ENCODE data around the gene REPIN1. TPM values are rescaled to one million over a fixed set of nuclear protein-coding genes. Genes with fewer than 3 reads are reported as not detected.

The REPIN1 gene
- polyA plus RNA-seq, 1 of the 3 experiments (the other 2 are of a cell fraction), result 91.6 TPM

DNA sequence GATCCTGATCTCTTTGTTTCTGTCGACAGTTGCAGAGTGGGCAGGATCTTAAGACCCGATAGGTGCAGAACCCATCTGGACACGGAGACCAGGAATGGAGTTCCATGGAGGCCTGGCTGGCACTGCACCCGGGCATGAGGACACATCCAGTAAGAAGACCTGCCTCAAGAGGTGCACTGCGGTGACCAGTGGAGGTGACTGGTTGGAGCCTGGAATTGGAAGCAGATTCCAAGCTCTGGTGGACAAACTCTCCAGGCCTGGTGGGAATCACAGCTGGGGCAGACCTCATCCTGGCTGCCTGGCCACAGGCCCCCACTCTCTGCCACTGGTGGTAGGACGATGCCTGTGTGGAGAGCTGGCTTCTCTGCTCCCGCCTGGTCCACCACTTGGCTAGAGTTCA, 41.5 kb downstream of the REPIN1 start:
- Histone ChIP-seq H3K4me1 (ENCODE audit: control insufficient read depth in 1 of 2, insufficient read depth in 2 of 2, low read depth in 1 of 2, low read length in 1 of 2) (peaks cover 0 to 8% of the 10 kb centered on the region in 2 experiments; a peak in 1 of 4 replicates), H2AFZ (ENCODE audit: low read depth) (no peak overlapping the region), H3K36me3 (replicated peaks in 1 of 2; ENCODE audit: control insufficient read depth in 1 of 2, insufficient read depth in 2 of 2, low read length in 1 of 2) (peaks cover 0 to 6% of the 10 kb centered on the region in 2 experiments), H3K4me2 (no peak overlapping the region), H3K27me3 (ENCODE audit: insufficient read depth) (no peaks in the 10 kb centered on the region), H3K27ac (ENCODE audit: low read depth in 2 of 2, low read length in 1 of 2) (no peak overlapping the region), H3K9ac (no peak overlapping the region), H4K20me1 (ENCODE audit: insufficient read depth) (no peaks in the 10 kb centered on the region), H3K9me2 (no peaks in the 10 kb centered on the region), H3K79me2 (ENCODE audit: insufficient read depth) (no peaks in the 10 kb centered on the region), H3F3A (replicated peaks; ENCODE audit: insufficient read depth) (no peaks in the 10 kb centered on the region), H3K9me3 (no peaks in the 10 kb centered on the region), H3K4me3 (ENCODE audit: low read depth in 2 of 2, low read length in 1 of 2) (no peak overlapping the region)
- 87% methylated on average over 6 of the region's 7 CpGs for WGBS (ENCODE audit: low lambda C conversion rate)
- POLR2A ChIA-PET, result interaction anchor here (0.9 to 1.5 kb wide), 2 partner anchors 18 to 87 kb away, joined by 3 read pairs; partner anchors contain the start of genes ACTR3C and LRRC61
- CTCF ChIA-PET, result interaction anchor here (1.1 to 2.8 kb wide), 3 partner anchors 9 to 42 kb away, joined by 3 to 19 read pairs (median 6); no protein-coding TSS in a partner anchor
- TF ChIP-seq EP300 (IDR thresholded peaks at IDR 0.05; ENCODE audit: borderline replicate concordance in 1 of 2, low read depth in 1 of 2, low read length in 1 of 2), result no peak
- no peak for TF ChIP-seq GATA2 (CRISPR knock-in tag; IDR thresholded peaks at IDR 0.05)
- TF ChIP-seq, protein P1, sequence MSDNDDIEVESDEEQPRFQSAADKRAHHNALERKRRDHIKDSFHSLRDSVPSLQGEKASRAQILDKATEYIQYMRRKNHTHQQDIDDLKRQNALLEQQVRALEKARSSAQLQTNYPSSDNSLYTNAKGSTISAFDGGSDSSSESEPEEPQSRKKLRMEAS (IDR thresholded peaks at IDR 0.05; ENCODE audit: low read depth), result no peak
- TF ChIP-seq SIN3A (IDR thresholded peaks at IDR 0.05; ENCODE audit: borderline replicate concordance, low read depth, low read length), result no peak
- TF ChIP-seq TAF1 (IDR thresholded peaks at IDR 0.05; ENCODE audit: borderline replicate concordance, low read depth, low read length), result no peak
- TF ChIP-seq JUND (IDR thresholded peaks at IDR 0.05), result no peak
- TF ChIP-seq RFX5 (IDR thresholded peaks at IDR 0.05; ENCODE audit: low read length), result no peak
- no peak for TF ChIP-seq POLR2AphosphoS5 (IDR thresholded peaks at IDR 0.05; ENCODE audit: low read depth, low read length)
- no peak for TF ChIP-seq MXI1 (IDR thresholded peaks at IDR 0.05; ENCODE audit: low read depth, low read length)
- TF ChIP-seq CHD2 (IDR thresholded peaks at IDR 0.05; ENCODE audit: low read length, partially characterized antibody), result no peak
- no peak for TF ChIP-seq RCOR1 (IDR thresholded peaks at IDR 0.05; ENCODE audit: low read length)
- TF ChIP-seq, protein P2, sequence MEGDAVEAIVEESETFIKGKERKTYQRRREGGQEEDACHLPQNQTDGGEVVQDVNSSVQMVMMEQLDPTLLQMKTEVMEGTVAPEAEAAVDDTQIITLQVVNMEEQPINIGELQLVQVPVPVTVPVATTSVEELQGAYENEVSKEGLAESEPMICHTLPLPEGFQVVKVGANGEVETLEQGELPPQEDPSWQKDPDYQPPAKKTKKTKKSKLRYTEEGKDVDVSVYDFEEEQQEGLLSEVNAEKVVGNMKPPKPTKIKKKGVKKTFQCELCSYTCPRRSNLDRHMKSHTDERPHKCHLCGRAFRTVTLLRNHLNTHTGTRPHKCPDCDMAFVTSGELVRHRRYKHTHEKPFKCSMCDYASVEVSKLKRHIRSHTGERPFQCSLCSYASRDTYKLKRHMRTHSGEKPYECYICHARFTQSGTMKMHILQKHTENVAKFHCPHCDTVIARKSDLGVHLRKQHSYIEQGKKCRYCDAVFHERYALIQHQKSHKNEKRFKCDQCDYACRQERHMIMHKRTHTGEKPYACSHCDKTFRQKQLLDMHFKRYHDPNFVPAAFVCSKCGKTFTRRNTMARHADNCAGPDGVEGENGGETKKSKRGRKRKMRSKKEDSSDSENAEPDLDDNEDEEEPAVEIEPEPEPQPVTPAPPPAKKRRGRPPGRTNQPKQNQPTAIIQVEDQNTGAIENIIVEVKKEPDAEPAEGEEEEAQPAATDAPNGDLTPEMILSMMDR (IDR thresholded peaks at IDR 0.05), result no peak
- TF ChIP-seq, protein P3, sequence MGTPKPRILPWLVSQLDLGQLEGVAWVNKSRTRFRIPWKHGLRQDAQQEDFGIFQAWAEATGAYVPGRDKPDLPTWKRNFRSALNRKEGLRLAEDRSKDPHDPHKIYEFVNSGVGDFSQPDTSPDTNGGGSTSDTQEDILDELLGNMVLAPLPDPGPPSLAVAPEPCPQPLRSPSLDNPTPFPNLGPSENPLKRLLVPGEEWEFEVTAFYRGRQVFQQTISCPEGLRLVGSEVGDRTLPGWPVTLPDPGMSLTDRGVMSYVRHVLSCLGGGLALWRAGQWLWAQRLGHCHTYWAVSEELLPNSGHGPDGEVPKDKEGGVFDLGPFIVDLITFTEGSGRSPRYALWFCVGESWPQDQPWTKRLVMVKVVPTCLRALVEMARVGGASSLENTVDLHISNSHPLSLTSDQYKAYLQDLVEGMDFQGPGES (IDR thresholded peaks at IDR 0.05; ENCODE audit: low read depth, low read length), result no peak
- TF ChIP-seq NRF1 (IDR thresholded peaks at IDR 0.05; ENCODE audit: low read depth, low read length), result no peak
- TF ChIP-seq, protein P4, sequence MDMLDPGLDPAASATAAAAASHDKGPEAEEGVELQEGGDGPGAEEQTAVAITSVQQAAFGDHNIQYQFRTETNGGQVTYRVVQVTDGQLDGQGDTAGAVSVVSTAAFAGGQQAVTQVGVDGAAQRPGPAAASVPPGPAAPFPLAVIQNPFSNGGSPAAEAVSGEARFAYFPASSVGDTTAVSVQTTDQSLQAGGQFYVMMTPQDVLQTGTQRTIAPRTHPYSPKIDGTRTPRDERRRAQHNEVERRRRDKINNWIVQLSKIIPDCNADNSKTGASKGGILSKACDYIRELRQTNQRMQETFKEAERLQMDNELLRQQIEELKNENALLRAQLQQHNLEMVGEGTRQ (IDR thresholded peaks at IDR 0.05; ENCODE audit: borderline replicate concordance, low read depth, low read length), result no peak
- TF ChIP-seq, protein P5, sequence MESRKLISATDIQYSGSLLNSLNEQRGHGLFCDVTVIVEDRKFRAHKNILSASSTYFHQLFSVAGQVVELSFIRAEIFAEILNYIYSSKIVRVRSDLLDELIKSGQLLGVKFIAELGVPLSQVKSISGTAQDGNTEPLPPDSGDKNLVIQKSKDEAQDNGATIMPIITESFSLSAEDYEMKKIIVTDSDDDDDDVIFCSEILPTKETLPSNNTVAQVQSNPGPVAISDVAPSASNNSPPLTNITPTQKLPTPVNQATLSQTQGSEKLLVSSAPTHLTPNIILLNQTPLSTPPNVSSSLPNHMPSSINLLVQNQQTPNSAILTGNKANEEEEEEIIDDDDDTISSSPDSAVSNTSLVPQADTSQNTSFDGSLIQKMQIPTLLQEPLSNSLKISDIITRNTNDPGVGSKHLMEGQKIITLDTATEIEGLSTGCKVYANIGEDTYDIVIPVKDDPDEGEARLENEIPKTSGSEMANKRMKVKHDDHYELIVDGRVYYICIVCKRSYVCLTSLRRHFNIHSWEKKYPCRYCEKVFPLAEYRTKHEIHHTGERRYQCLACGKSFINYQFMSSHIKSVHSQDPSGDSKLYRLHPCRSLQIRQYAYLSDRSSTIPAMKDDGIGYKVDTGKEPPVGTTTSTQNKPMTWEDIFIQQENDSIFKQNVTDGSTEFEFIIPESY (IDR thresholded peaks at IDR 0.05; ENCODE audit: borderline replicate concordance, low read depth), result no peak
- TF ChIP-seq, protein P6, sequence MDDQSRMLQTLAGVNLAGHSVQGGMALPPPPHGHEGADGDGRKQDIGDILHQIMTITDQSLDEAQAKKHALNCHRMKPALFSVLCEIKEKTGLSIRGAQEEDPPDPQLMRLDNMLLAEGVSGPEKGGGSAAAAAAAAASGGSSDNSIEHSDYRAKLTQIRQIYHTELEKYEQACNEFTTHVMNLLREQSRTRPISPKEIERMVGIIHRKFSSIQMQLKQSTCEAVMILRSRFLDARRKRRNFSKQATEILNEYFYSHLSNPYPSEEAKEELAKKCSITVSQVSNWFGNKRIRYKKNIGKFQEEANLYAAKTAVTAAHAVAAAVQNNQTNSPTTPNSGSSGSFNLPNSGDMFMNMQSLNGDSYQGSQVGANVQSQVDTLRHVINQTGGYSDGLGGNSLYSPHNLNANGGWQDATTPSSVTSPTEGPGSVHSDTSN (IDR thresholded peaks at IDR 0.05), result no peak
- TF ChIP-seq TCF12 (IDR thresholded peaks at IDR 0.05), result no peak
- TF ChIP-seq TEAD4 (IDR thresholded peaks at IDR 0.05; ENCODE audit: borderline replicate concordance, insufficient read depth), result no peak
- no peak for TF ChIP-seq EZH2phosphoT487 (IDR thresholded peaks at IDR 0.05; ENCODE audit: borderline replicate concordance, low read depth)
- DNase-seq, result no peak
